COLO668 (cell line): ENCODE data around the gene LDB2.
"Not testable (repeated sequence)": the region's sequence is repeated elsewhere in the genome, so short reads cannot be mapped to it uniquely, and the experiment has no call there.

Experiments used
- DNase-seq: peaks from one replicate; lab custom pipeline; 2025; ENCODE audit not compliant: unreplicated experiment; lab: John Stamatoyannopoulos, UW

LDB2 gene

GRCh38 chr4:16897991-16898827 lies at the start of gene LDB2:
LDB2 (minus strand) TSS chr4:16898645.
- DNase-seq: no peak

GRCh38 chr4:16942491-16942890 lies 44.0 kb upstream of the LDB2 start:
- no peak for DNase-seq

GRCh38 chr4:16939178-16939577 lies 40.7 kb upstream of the LDB2 start:
- DNase-seq: no peak

- DNase-seq: no peak
These were observed 40.1 kb upstream of the LDB2 start for GRCh38 chr4:16938512-16939040.

- DNase-seq: no peak
These were observed 33.2 kb upstream of the LDB2 start for GRCh38 chr4:16931339-16932305.

- DNase-seq: no peak
These were observed 27.8 kb upstream of the LDB2 start for GRCh38 chr4:16926214-16926613.

GRCh38 chr4:16918716-16919115 lies 20.3 kb upstream of the LDB2 start:
- not testable (repeated sequence) for DNase-seq

GRCh38 chr4:16916719-16917337 lies 18.4 kb upstream of the LDB2 start:
- peak; percentile 48 for DNase-seq

GRCh38 chr4:16916031-16916430 lies 17.6 kb upstream of the LDB2 start:
- DNase-seq: no peak

- DNase-seq: no peak
These were observed 15.8 kb upstream of the LDB2 start for GRCh38 chr4:16914208-16914607.

- no peak for DNase-seq
These were observed 14.5 kb upstream of the LDB2 start for GRCh38 chr4:16912896-16913295.

- no peak for DNase-seq
These were observed 10.8 kb upstream of the LDB2 start for GRCh38 chr4:16909281-16909680.

- no peak for DNase-seq
These were observed 10.1 kb upstream of the LDB2 start for GRCh38 chr4:16908377-16909021.

GRCh38 chr4:16900325-16900724 lies 1.9 kb upstream of the LDB2 start:
- DNase-seq: no peak

GRCh38 chr4:16896881-16897750 lies 1.3 kb downstream of the LDB2 start:
- no peak for DNase-seq

- no peak for DNase-seq
These were observed 4.0 kb downstream of the LDB2 start for GRCh38 chr4:16894406-16894805.

- DNase-seq: no peak
These were observed 5.2 kb downstream of the LDB2 start for GRCh38 chr4:16893141-16893651.

GRCh38 chr4:16890651-16891050 lies 7.8 kb downstream of the LDB2 start:
- no peak for DNase-seq

GRCh38 chr4:16889945-16890344 lies 8.5 kb downstream of the LDB2 start:
- DNase-seq: no peak
